HEK293 (cell line): Measurements from ENCODE around the gene MS4A2.
"Not testable (repeated sequence)": the region's sequence is repeated elsewhere in the genome, so short reads cannot be mapped to it uniquely, and the experiment has no call there.

Experiments used
- ZFP69B ChIP-seq: fragments of 450-650 bp; formaldehyde crosslinking; IDR thresholded peaks from 2 replicates; pipeline ENCODE4 v1.5.1; 2016; ENCODE audit warnings: missing biosample characterization, missing genetic modification characterization
- TF ChIP-seq, protein P1 (sequence below): fragments of 450-650 bp; formaldehyde crosslinking; optimal IDR thresholded peaks from 2 replicates; pipeline ENCODE3; 2016; ENCODE audit warnings: missing biosample characterization, mild to moderate bottlenecking, missing genetic modification characterization

DNA sequence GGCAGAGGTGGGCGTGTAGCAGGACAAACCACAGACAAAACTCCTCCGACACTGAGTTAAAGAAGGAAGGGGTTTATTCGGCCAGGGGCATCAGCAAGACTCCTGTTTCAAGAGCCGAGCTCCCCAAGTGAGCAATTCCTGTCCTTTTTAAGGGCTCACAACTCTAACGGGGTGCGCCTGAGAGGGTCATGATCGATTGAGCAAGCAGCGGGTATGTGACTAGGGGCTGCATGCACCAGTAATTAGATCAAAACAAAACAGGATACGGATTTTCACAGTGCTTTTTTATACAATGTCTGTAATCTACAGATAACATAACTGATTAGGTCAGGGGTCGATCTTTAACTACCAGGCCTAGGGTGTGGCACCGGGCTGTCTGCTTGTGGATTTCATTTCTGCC lies 12.9 kb downstream of the MS4A2 start:
- TF ChIP-seq, protein P1, sequence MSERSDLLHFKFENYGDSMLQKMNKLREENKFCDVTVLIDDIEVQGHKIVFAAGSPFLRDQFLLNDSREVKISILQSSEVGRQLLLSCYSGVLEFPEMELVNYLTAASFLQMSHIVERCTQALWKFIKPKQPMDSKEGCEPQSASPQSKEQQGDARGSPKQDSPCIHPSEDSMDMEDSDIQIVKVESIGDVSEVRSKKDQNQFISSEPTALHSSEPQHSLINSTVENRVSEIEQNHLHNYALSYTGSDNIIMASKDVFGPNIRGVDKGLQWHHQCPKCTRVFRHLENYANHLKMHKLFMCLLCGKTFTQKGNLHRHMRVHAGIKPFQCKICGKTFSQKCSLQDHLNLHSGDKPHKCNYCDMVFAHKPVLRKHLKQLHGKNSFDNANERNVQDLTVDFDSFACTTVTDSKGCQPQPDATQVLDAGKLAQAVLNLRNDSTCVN (tag by site-specific recombination) = not testable (repeated sequence)
- TF ChIP-seq ZFP69B (tag by site-specific recombination) = not testable (repeated sequence)
